HT1080 (cell line): ENCODE results near the gene CASK. TPM values are rescaled to one million over a fixed set of nuclear protein-coding genes. Genes with fewer than 3 reads are reported as not detected.
A peak's percentile ranks its signal among the peaks of the same experiment; 100 is the strongest.
"Not testable (repeated sequence)": the region's sequence is repeated elsewhere in the genome, so short reads cannot be mapped to it uniquely, and the experiment has no call there.

Experiments used
- DNase-seq: peaks from one replicate; pipeline ENCODE4 v3.0.0-alpha.2; 2015; ENCODE audit warnings: low read depth
- total RNA-seq: library from RNA; depleted of rRNA; stranded (reverse); fragments of >200 nt; shearing (Covaris generic); gene quantifications from 2 replicates; pipeline ENCODE4 v1.2.3, GENCODE V29; 2014

CASK gene
- total RNA-seq, 1 experiment from 2014 or later = 11.8 TPM

GRCh38 chrX:41695426-41695825 is 227.9 kb downstream of the CASK start:
- DNase-seq = peak; percentile 0

DNA sequence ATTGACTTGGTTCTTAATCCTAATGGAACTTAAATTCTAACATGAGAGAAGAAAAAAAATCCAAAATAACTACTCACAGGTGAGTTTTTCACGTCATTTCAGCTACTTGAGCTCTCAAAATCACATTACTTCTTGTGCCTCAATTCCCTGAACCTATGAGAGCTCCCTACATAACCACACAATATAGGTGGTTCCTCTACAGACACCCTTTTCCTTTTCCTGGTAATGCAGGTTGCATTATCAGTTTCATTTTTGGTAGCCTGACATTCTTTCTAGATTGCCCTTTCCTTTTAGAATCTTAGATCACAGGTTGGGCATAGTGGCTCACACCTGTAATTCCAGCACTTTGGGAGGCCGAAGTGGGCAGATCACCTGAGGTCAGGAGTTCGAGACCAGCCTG is 230.3 kb downstream of the CASK start:
- no peak for DNase-seq

DNA sequence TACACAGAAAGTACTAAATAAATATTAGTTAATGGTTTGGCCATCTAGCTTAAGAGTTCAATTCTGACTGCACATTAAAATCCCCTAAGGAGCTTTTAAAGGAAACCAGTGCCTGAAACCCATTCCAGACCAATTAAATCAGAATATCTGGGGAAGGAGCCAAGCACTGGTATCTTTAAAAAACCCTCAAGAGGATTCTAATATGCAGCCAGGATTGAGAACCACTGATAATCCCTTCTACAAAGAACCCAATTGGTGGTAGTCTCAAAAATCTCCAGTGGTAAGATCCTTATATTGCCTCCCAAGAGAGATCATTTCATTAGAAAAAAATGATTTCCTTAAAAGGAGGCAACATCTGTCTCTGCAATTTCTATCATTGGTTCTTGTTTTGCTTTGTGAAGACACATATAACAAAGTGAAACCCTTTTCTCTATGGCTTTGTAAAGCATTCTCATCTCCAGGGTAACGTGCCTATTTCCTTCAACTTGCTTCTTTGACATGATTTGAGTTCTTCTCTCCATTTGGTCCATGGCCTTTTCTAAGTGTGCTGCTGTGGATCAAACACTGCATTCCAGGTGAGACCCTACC is 231.1 kb downstream of the CASK start:
- DNase-seq = no peak

- no peak for DNase-seq
Measured at GRCh38 chrX:41689711-41690110, 233.6 kb downstream of the CASK start.

GRCh38 chrX:41688835-41689234 is 234.5 kb downstream of the CASK start, which contains the start of gene GPR34:
Gene GPR34 (plus strand): TSS chrX:41688973. CDS start chrX:41695634, 6,661 bp downstream.
- DNase-seq = no peak

GRCh38 chrX:41688156-41688555 is 235.2 kb downstream of the CASK start:
- no peak for DNase-seq

DNA sequence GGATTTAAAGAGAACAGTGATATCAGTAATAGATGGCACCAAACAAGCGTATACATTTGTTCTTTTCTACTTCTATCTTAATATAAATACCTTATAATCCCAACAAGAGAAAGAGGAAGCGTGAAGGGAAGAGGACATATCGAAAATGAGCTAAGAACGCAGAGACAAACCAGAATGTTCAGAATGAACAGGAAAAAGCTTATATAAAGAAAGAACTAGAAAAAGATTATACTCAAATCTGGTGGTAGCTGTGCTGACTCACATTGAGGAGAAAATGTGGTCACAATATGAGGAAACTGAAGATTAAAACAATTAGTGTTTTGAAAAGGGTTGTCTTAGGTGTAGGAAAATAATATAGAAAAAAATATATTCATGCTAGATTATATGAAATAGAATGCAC is 236.6 kb downstream of the CASK start:
- no peak for DNase-seq

DNA sequence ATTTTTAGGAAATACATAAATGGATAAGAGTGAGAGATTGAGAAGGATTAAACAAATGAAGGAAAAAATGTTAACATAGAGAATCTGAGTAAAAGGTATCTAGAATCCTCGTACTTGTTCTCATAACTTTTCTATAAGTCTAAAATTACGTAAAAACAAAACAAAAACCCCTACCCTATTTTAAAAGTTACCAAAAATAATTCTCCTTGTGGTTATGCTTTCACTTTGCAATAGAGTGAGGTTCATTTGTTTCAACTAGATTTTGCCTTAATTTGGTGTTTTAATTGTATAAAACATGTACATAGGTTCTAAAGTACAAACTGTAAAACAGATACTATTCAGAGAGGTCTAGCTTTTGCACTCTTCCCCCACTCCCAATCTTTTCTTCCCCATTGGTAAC is 238.4 kb downstream of the CASK start:
- no peak for DNase-seq

DNA sequence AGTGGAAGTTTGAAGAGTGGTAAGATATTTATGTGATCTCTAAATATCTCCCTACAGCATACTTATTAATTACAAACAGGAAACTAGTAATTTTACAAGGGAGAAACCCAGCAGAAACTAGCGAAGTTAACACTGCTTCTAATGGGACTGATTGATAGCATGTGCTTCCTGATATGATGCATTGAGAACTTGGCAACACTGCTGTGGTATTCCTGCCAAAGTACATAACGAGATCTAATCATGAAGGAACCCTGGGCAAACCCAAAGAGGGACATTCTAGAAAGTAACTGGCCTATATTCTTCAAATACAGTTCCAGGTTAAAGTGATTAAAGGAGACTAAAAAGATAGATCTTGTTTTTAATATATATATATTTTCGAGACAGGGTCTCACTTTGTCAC is 239.2 kb downstream of the CASK start:
- no peak for DNase-seq

GRCh38 chrX:41677183-41678060 is 245.9 kb downstream of the CASK start:
- no peak for DNase-seq

DNA sequence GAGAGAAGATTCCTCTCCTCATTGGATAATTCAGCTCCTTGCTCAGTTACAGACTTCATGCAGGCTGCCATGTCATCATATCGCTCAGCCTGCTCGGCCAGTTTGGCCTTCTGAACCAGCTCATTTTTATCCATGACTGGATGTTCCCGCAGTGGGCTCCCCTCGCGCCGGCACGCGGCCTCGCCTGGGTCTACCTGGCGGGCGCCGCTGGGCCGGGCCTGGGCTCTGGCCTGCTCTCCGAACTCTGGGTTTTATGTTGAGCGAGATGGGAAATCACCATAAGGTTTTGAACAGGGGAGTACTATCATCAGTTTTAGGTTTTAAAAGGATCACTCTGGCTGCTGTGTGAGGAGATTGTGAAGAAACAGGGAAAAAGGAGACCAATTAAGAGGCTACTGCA is 247.0 kb downstream of the CASK start:
- DNase-seq = not testable (repeated sequence)

- no peak for DNase-seq
Measured at GRCh38 chrX:41672643-41673042, 250.7 kb downstream of the CASK start.

- DNase-seq = no peak
Measured at GRCh38 chrX:41671082-41671481, 252.3 kb downstream of the CASK start.

DNA sequence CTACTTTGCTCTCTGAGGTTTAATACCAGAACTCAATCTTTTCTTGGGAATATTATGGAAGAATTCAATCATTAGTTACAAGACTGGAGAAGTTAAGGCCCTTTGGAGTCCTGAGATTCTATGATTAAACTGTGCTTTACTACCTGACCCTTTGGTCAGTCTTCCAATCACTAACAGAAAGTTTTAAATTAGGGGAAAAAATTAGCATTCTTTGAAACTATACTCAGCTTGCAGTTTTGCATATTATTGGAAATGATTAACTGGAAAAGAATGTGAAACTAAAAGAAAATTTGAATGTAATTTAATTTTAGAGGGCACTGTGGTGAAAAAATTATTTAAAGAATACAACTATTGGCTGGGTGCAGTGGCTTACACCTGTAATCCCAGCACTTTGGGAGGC is 253.2 kb downstream of the CASK start:
- DNase-seq = no peak

GRCh38 chrX:41667631-41668030 is 255.7 kb downstream of the CASK start:
- no peak for DNase-seq

GRCh38 chrX:41666251-41666650 is 257.1 kb downstream of the CASK start:
- no peak for DNase-seq

DNA sequence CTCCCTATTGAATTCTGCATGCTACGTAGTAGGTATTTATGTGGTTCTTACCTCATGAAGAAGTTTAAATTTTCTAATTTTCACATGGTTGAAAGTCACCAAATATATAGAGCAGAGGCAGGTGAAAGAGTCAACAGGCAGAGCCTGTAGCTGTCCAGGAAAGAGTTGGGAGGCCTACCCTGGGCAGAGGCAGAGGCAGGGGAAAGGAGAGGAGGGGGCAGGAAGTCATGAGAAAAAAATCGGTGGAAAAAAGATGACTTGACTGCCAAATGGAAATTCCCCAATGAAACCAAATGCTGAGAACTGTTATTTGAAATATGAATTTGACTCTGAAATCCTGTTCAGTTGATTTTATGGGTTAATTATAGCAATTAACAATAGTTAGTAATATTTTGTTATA is 257.7 kb downstream of the CASK start:
- no peak for DNase-seq

DNA sequence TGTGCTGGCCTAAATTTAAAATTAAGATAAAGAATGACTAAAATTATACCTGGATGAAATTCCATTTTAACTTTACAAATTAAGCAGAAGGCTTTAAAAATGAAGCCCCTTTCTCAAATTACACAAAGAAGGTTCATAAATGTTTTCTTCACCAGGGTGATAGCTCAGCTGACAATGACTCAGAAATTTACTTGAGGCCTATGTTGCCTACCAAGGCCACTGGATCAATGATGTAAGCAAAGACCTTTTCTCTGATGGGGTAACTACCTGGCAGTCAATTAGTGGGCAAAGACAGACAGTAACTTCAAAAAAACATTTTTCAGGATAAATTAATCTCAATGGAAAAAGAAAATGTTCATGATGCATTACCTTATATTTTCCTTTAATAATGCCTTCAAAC is 258.4 kb downstream of the CASK start:
- DNase-seq = no peak

DNA sequence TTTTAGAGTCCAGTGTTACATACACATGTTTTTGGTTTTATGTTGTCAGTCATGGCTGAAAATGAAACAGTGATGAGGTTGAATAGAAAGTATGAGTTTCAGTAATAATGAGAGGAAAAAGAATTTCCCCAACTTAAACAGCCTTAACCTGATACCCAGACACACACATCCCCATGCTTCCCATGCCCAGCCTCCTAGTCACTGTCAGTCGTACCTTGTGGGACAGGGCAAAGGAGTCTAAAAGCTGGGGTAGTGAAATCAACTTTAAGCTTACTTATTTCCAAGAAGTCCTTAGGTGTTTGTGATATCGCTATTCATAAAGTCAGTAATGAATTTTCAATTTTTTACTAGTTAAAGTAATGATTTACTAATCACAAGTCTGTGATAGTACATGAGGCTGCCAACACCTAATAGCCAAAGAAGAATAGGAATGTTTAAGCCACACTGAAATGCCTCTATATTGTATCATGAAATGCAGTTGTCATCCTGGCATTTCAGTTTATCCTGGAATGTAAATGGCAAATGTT is 258.9 kb downstream of the CASK start:
- DNase-seq = no peak

GRCh38 chrX:41661366-41662095 is 261.8 kb downstream of the CASK start:
- DNase-seq = peak; percentile 26

DNA sequence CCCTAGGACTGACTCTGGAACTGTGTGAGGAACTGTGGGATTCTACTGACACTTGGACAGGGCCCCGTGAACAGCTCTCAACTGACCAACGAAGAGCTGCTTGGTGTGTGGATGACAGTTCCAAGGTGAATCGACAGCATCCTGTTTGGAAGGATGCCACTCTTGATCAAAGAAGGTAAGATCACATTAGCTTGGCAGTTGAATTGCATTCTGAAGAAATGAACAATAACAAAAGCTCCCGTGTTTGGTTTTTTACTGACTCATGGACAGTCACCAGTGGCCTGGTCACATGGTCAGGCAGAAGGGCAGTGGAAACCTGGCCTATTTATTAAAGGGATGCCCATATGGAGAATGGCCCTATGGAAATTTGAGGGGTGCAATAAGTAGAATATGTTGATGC is 267.7 kb downstream of the CASK start:
- peak; percentile 83 for DNase-seq

DNA sequence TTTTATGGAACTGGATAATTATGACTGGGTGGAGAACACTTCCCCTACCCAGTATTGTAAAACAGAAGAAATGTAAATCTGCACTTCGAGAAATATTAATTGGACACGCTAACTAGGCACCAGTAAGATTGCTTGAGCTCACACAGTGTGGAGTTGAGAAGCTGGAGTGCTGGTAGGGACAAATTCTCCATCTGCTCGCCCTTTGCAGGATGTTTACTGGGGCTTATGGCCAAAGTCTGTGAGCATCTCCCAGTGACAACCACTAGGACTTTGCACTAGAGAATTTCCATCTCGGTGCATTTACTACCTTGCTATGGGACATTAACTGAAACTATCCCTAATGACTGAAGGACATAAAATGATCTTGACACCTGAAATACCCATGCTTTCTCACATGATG is 268.3 kb downstream of the CASK start:
- DNase-seq = no peak
